GM12891 (cell line): ENCODE data around the gene LIMS2.

Source experiments
- DNase-seq: peaks from one replicate; pipeline ENCODE4 v3.0.0; 2011; ENCODE audit warnings: low spot score; ENCODE audit not compliant: insufficient read length
- FAIRE-seq: peaks from 2 replicates; lab custom pipeline; 2011; peaks lifted over from hg19 to GRCh38; lab: Jason Lieb, UNC
- PAX5 ChIP-seq: IDR thresholded peaks from 2 replicates; pipeline ENCODE4 v1.6.1; 2011; ENCODE audit warnings: low read length, moderate library complexity, mild to moderate bottlenecking; ENCODE audit not compliant: insufficient read depth, severe bottlenecking
- POLR2A ChIP-seq: IDR thresholded peaks from 2 replicates; pipeline ENCODE4 v1.6.1; 2011; ENCODE audit warnings: low read depth, low read length, control low read depth
- POLR2AphosphoS5 ChIP-seq: IDR thresholded peaks from 2 replicates; pipeline ENCODE4 v1.6.1; 2011; ENCODE audit warnings: low read depth, low read length, control low read depth
- POU2F2 ChIP-seq: IDR thresholded peaks from 2 replicates; pipeline ENCODE4 v1.6.1; 2011; ENCODE audit warnings: low read depth, mild to moderate bottlenecking, control low read depth, low read length, moderate library complexity
- SPI1 ChIP-seq: IDR thresholded peaks from 2 replicates; pipeline ENCODE4 v1.6.1; 2011; ENCODE audit warnings: low read depth, low read length, control low read depth
- TAF1 ChIP-seq: IDR thresholded peaks from 2 replicates; pipeline ENCODE4 v1.6.1; 2011; ENCODE audit warnings: low read depth, low read length, control low read depth

Gene LIMS2

DNA sequence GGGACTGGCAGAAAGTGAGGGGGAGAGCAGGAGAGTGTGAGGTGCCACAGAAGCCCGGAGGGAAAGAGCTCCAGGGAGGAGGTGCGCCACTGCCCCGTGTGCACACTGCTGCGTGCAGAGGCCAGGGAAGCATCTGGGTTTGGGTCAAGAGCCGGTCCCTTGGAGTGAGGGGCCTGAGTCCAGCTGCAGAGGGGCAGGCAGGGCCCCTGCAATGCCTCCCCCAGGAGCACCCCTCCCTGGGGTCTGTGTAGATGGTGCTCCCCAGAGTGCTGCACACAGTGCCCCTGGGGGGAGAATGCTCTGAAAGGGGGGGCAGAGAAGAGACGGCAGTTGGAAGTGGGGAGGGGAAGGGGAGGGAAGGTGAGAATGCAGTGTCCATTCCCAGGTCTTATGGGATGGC lies 3.7 kb upstream of the LIMS2 start:
- TF ChIP-seq POU2F2 = no peak
- TF ChIP-seq PAX5 = no peak
- no peak for TF ChIP-seq SPI1
- TF ChIP-seq POLR2AphosphoS5 = no peak
- no peak for TF ChIP-seq TAF1
- FAIRE-seq = no peak

DNA sequence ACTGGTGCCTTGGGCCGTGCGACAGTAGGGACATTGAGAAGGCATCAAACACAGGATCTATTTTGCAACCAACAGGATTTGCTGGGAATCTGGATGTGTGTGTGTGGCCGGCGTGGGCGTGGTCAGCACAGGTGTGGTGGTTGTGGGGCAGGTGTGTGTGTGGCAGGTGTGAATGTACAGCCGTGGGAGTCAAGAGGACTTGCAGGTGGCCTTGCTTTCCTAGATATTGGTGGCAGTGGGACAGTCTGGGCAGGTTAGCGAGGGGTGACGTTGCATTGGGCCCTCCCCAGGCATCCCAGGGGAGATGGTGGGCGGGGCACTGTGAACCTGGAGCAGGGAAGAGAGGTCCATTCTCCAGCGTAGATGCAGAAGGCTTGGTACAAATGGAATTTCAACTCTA lies 3.2 kb upstream of the LIMS2 start:
- DNase-seq (no peak), FAIRE-seq (no peak)
- no peak for TF ChIP-seq TAF1
- no peak for TF ChIP-seq POLR2A
- TF ChIP-seq SPI1 = no peak
- no peak for TF ChIP-seq PAX5
- no peak for TF ChIP-seq POU2F2
- TF ChIP-seq POLR2AphosphoS5 = no peak

More for the DNA sequence above, 3.7 kb upstream of the LIMS2 start:
- DNase-seq = no peak

DNA sequence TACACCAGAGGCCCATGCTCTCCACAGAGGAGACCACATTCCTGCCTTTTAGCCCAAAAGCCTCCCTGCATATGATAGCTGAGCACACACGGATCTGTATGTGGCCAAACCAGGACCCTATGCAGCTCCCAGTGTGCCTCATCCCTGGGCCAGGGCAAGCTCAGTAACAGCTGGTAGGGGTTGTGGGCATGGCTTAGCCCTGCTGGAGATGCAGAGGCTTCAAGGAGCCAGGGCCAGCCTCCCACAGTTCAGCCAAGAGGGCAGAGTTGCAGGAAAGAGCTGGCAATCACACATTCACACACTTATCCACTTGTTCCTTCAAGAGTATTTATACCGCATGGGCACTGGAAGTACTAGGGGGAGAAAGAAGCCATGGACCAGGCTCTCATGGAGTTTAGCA lies 1.6 kb upstream of the LIMS2 start:
- DNase-seq (no peak), FAIRE-seq (no peak)
- TF ChIP-seq POU2F2 (no peak), TAF1 (no peak), PAX5 (no peak), POLR2AphosphoS5 (no peak), SPI1 (no peak), POLR2A (no peak)

DNA sequence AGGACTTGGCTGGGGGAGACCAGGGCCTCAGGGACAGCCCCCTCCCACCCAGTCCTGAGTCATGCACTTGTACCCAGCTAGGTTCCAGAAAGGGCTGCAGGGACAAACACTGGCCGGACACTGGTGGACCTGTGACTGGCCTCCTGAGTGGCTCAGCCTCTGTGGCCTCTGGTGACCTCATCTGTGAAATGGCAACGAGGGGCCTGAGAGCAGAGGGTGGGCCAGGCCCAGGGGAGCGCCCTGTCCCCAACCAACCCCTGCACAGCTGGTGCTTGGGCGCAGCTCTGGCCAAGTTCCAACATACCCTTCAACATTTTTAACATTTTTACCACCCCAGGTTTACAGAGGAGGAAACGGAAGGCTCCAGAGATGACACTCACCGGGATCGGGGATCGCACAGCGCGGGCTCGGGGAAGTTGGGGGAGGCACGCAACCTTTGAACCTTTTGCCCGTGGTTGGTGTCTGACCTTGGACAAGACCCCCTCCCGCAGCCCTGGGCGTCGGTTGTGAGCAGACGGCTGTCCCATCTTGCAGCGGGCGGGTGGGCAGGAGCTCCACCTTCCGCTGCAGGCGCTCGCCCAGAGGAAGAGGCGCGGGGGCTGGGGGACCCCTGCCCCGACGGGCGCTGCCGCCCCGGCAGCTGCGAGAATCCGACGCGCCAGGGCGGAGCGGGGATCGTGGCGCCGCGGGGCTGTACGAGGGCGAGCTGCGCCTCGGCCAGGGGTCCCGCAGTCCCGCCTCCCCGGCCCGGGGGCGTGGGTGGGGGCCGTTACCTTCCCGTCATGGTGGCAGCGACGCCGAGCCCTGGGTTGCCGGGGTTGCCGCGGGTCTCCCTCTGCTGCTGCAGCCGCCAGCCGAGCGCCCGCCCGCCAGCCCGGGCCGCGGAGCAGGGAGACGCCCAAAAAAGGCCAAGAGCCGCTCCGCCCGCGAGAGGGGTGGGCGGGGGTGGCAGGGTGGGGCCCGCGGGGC lies 805 bp downstream of the LIMS2 start:
- peak; percentile 59 for DNase-seq
- TF ChIP-seq POLR2A (no peak), POU2F2 (no peak), PAX5 (no peak), POLR2AphosphoS5 (no peak), TAF1 (no peak), SPI1 (no peak)
- no peak for FAIRE-seq

DNA sequence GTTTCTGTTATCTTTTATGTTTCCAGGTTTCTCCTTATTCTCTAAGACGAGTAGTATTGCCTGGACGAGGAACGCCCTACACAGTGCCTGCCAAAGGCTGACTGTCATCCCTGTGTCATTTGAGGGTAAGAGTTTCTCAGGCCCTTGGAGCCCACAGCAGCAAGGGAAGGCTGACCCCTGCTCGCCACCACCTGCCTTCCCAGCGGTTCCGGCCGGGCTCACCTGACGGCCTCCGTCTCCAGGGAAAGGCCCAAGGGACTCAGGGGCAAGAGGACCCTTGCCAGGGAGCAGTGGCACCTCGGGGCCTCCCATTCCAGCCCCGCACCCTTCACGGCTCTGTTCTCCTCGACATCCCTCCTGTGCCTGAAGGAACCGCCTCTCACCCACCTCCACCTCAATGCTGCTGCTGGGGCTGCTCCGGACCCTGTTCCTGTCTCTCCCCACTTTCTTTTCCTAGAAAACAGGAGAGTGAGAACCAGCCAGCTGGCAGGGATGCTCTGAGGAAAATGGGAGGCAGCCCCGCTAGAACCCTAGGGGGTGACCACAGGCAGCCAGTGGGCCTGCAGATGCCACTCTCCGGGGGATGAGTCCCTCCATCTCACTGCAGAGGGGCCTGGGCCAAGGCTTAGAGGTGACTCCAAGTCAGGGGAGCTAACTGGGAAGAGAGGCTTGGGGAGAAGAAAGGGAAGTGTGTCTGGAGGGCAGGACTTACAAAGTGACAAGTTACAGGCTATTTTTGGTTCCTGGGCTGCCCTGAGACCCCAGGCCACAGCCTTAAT lies 1.9 kb downstream of the LIMS2 start:
- FAIRE-seq = no peak
- TF ChIP-seq TAF1 = no peak
- no peak for TF ChIP-seq PAX5
- no peak for TF ChIP-seq POU2F2
- TF ChIP-seq POLR2AphosphoS5 = no peak
- TF ChIP-seq POLR2A = no peak
- TF ChIP-seq SPI1 = no peak
- no peak for DNase-seq

DNA sequence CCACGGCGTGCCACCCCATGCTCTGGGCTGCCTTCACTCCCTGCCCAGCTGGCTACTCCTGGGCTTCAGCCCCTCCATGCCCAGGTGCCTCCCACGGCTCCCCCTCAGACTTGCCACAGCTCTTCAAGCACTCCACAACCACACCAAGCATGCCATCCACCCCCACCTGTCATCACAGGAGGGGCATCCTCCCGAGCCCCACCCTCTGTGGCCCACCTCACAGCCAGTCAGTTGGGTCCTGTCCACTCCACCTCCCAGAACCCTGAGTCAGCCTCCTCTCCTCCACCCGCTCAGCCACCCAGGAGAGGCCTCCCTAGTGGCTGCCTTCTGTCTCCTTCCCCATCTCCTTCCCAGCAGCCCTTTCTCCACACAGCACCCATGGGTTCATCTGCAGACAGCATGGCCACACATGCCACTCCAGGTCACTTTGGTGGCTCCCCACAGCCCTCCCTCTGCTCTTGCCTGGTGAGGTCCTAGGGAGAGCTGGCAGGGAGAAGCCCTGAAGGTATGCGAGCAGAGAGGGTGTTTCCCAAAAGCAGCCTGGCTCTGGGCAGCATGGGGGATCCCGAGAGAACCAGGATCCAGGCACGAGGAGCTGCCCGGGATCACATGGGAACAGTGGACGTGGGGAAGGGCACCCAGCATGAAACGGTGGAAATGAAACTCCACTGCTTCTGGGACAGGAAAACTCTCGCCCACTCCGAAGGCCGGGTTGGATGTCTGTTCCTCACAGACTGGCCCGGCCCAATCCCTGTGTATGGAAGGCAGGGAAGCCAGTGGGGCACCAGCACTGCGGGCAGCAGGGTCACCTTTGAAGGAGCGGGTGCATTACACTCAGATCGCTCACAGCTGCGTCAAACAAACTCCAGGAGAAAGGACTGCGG lies 2.7 kb downstream of the LIMS2 start:
- FAIRE-seq = no peak
- no peak for DNase-seq
- no peak for TF ChIP-seq SPI1
- TF ChIP-seq POLR2AphosphoS5 = no peak
- no peak for TF ChIP-seq TAF1
- no peak for TF ChIP-seq PAX5
- TF ChIP-seq POU2F2 = no peak
- no peak for TF ChIP-seq POLR2A

DNA sequence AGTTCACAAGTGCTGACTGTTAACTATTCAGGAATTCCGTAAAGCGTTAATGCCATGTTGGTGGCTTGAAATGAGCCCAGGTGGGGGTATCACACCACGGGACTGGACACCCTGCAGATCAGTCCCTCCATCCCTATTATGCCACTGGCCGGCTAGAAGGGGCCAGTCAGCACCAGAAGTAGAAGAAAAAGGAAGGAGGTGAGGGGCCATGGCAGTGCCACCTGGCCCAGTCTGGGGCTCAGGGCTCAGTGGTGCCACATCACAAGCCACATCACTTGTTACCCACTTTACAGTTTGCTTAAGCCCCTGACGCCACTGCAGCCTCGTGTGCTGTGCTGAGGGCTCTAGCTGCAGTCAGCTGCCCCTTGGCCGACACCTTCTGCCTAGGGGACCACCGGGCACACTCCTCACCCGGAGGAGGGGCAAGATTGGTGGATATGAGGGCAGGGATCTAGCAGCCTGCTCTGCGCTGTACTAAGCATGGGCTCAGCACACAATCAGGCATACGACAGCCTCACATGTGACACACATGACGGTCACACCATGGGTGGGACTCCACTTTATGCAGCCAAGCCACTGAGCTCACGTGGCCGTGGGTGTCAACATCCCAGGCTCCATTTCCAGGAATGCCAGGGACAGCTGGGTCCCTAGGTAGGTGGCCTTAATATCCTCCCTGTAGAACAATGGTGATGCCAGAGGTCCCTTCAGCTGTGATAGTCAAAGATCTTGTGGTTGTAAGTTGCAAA lies 3.6 kb downstream of the LIMS2 start:
- DNase-seq = no peak
- TF ChIP-seq SPI1 (no peak), POLR2AphosphoS5 (no peak), TAF1 (no peak), POU2F2 (no peak), POLR2A (no peak), PAX5 (no peak)
- FAIRE-seq = no peak

DNA sequence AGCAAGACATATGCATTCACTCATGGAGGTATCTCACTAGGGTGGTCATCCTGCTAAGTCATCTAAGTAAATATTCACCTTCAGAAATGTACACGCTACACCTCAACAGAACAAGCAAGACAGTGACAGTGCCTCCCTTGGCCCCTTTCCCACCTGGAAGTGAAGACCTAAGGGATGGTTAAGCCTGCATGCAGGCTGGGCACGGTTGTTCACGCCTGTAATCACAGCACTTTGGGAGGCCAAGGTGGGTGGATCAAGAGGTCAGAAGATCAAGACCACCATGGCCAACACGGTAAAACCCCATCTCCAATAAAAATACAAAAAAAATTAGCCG lies 4.4 kb downstream of the LIMS2 start:
- no peak for TF ChIP-seq POLR2AphosphoS5
- TF ChIP-seq PAX5 = no peak
- TF ChIP-seq SPI1 = no peak
- no peak for TF ChIP-seq POU2F2
- no peak for TF ChIP-seq TAF1
- TF ChIP-seq POLR2A = no peak
- FAIRE-seq = no peak
- no peak for DNase-seq
